NCI-H128 (cell line): Measurements from ENCODE around the gene VAPA.

Source experiments
- DNase-seq: peaks from one replicate; lab custom pipeline; 2025; ENCODE audit not compliant: unreplicated experiment; lab: John Stamatoyannopoulos, UW

VAPA gene

GRCh38 chr18:9994701-9995235 is 81.0 kb downstream of the VAPA start:
- DNase-seq: no peak

GRCh38 chr18:9995631-9996030 is 81.8 kb downstream of the VAPA start:
- no peak for DNase-seq

- DNase-seq: no peak
Observed at GRCh38 chr18:9996094-9996493, 82.3 kb downstream of the VAPA start.

GRCh38 chr18:9997711-9998110 is 83.9 kb downstream of the VAPA start:
- DNase-seq: no peak

- no peak for DNase-seq
Observed at GRCh38 chr18:9998330-9998729, 84.5 kb downstream of the VAPA start.

- no peak for DNase-seq
Observed at GRCh38 chr18:10002280-10002679, 88.5 kb downstream of the VAPA start.

GRCh38 chr18:10003281-10003680 is 89.5 kb downstream of the VAPA start:
- no peak for DNase-seq

GRCh38 chr18:10003866-10004265 is 90.0 kb downstream of the VAPA start:
- DNase-seq: no peak

- DNase-seq: no peak
Observed at GRCh38 chr18:10006311-10006893, 92.6 kb downstream of the VAPA start.

GRCh38 chr18:10008006-10008647 is 94.3 kb downstream of the VAPA start:
- DNase-seq: no peak
